Stimulated activated CD8-positive, alpha-beta memory T cell treated with anti-CD3 and anti-CD28 coated beads, Interleukin-7, amount 100 ng/mL, for 1 hour (primary cell): Measurements from ENCODE around the gene SPDYE2B.
"Not testable (repeated sequence)": the region's sequence is repeated elsewhere in the genome, so short reads cannot be mapped to it uniquely, and the experiment has no call there.

Experiments
- DNase-seq, 2 donors: peaks; one replicate each; pipeline ENCODE4 v3.0.0-alpha.2; 2020; ENCODE audit warnings: low read depth in 2 of 2

Gene SPDYE2B

DNA sequence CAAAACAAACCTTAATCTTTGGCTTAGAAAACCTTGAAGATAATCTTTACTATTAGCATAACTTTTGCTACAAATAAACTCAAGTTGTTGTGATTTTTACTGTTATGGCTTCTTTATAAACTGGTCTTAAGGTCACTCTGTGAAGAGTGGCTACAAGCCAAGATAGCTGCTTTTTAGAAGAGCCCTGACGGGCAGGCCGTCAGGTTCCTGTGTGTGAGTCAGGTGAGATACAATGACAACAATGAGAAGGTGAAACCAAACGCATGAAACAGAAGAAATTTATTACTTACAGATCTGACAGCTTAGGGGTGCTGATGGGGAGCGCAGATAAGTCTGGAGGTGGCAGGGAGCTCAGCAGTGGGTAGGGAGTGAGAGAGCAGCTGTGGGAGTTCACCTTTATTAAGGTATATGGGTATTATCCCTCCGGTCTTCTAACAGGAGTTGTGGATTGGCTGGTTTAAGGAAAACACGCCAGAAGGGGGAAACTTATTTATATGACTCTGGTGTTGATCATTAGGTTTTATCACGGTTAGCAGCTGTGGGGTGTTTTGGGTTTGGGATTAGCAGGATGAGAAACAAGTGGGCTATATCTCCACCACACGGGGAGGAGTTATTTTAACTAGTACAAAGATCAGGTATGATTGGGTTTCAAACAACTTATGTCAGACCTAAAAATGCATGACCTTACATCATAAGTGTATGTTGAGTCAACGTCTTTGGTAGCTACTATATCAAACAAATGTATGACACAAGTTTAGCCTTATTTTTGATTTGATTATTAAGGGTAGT lies 49.0 kb downstream of the SPDYE2B start:
- not testable (repeated sequence) for DNase-seq
